SKM-1 treated with dmso at 0.1 percent for 144 hours (cell line): ENCODE measurements around the gene PARD3.

Experiments
- DNase-seq: peaks from one replicate; lab custom pipeline; 2025; ENCODE audit not compliant: unreplicated experiment; lab: John Stamatoyannopoulos, UW

Gene PARD3

GRCh38 chr10:34627741-34628140 lies 187.4 kb downstream of the PARD3 start:
- no peak for DNase-seq

GRCh38 chr10:34627331-34627730 lies 187.8 kb downstream of the PARD3 start:
- DNase-seq: no peak

- DNase-seq: no peak
These were observed 188.8 kb downstream of the PARD3 start for GRCh38 chr10:34626158-34626880.

GRCh38 chr10:34624323-34625153 lies 190.6 kb downstream of the PARD3 start:
- no peak for DNase-seq

- no peak for DNase-seq
These were observed 192.2 kb downstream of the PARD3 start for GRCh38 chr10:34622945-34623344.

- no peak for DNase-seq
These were observed 196.5 kb downstream of the PARD3 start for GRCh38 chr10:34618611-34619010.

GRCh38 chr10:34615770-34616169 lies 199.3 kb downstream of the PARD3 start:
- DNase-seq: no peak

- no peak for DNase-seq
These were observed 201.6 kb downstream of the PARD3 start for GRCh38 chr10:34613491-34613890.

GRCh38 chr10:34612938-34613337 lies 202.2 kb downstream of the PARD3 start:
- no peak for DNase-seq

GRCh38 chr10:34612446-34612845 lies 202.7 kb downstream of the PARD3 start:
- no peak for DNase-seq

GRCh38 chr10:34609287-34609940 lies 205.7 kb downstream of the PARD3 start:
- DNase-seq: no peak

- no peak for DNase-seq
These were observed 207.2 kb downstream of the PARD3 start for GRCh38 chr10:34607894-34608293.

GRCh38 chr10:34606890-34607289 lies 208.2 kb downstream of the PARD3 start:
- no peak for DNase-seq

GRCh38 chr10:34602478-34602877 lies 212.6 kb downstream of the PARD3 start:
- no peak for DNase-seq

GRCh38 chr10:34601691-34602090 lies 213.4 kb downstream of the PARD3 start:
- DNase-seq: no peak

GRCh38 chr10:34599026-34599795 lies 215.9 kb downstream of the PARD3 start:
- no peak for DNase-seq

- DNase-seq: no peak
These were observed 218.7 kb downstream of the PARD3 start for GRCh38 chr10:34596351-34596750.

GRCh38 chr10:34593930-34594329 lies 221.2 kb downstream of the PARD3 start:
- no peak for DNase-seq

GRCh38 chr10:34593374-34593890 lies 221.7 kb downstream of the PARD3 start:
- DNase-seq: no peak

GRCh38 chr10:34590793-34591192 lies 224.3 kb downstream of the PARD3 start:
- no peak for DNase-seq

- no peak for DNase-seq
These were observed 225.8 kb downstream of the PARD3 start for GRCh38 chr10:34589275-34589674.
